Spleen (tissue), 7 donors: ENCODE measurements around the gene MARK1.

ENCODE experiments used
- POLR2A ChIP-seq, 3 donors: fragments of 450-650 bp; IDR thresholded peaks; one replicate each; pipeline ENCODE4 v1.5.1; 2017; ENCODE audit warnings: antibody characterized with exemption in 3 of 3, mild to moderate bottlenecking in 1 of 3
- TF ChIP-seq, protein P1 (sequence below), 11 experiments: fragments of 200-600 bp in 7 of 11; fragments of 450-650 bp in 4 of 11; sonication (generic) in 4 of 11; IDR thresholded peaks in 8 of 11; conservative IDR thresholded peaks in 3 of 11; 1 replicate in 7 of 11; 2 replicates in 4 of 11; pipeline versions ENCODE4 v1.4.0 to v1.8.0; 2016 to 2021; ENCODE audit warnings: antibody characterized with exemption in 11 of 11, inconsistent platforms in 4 of 11, mild to moderate bottlenecking in 1 of 11
- donor health status: DM: no; HTN: no; CAD: no; lungs with moderate emphysema.
- donor health status: DM: no; HTN: no; CAD: no.
- donor health status: DM: no; HTN: no; CAD: no.

- TF ChIP-seq, protein P1, sequence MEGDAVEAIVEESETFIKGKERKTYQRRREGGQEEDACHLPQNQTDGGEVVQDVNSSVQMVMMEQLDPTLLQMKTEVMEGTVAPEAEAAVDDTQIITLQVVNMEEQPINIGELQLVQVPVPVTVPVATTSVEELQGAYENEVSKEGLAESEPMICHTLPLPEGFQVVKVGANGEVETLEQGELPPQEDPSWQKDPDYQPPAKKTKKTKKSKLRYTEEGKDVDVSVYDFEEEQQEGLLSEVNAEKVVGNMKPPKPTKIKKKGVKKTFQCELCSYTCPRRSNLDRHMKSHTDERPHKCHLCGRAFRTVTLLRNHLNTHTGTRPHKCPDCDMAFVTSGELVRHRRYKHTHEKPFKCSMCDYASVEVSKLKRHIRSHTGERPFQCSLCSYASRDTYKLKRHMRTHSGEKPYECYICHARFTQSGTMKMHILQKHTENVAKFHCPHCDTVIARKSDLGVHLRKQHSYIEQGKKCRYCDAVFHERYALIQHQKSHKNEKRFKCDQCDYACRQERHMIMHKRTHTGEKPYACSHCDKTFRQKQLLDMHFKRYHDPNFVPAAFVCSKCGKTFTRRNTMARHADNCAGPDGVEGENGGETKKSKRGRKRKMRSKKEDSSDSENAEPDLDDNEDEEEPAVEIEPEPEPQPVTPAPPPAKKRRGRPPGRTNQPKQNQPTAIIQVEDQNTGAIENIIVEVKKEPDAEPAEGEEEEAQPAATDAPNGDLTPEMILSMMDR (IDR thresholded peaks at IDR 0.05 in 8 of 11, conservative IDR thresholded peaks at IDR 0.05 in 3 of 11): no peak
- TF ChIP-seq POLR2A (IDR thresholded peaks at IDR 0.05): no peak
Observed at GRCh38 chr1:220513834-220514233, 14.1 kb upstream of the MARK1 start.
